A172 (cell line): Measurements from ENCODE around the gene LHX3. TPM values are rescaled to one million over a fixed set of nuclear protein-coding genes. Genes with fewer than 3 reads are reported as not detected.
A peak's percentile ranks its signal among the peaks of the same experiment; 100 is the strongest.
"Not testable (repeated sequence)": the region's sequence is repeated elsewhere in the genome, so short reads cannot be mapped to it uniquely, and the experiment has no call there.

ENCODE experiments used
- DNase-seq: peaks from one replicate; pipeline ENCODE4 v3.0.0-alpha.2; 2015; ENCODE audit warnings: low spot score
- total RNA-seq: library from RNA; depleted of rRNA; stranded (reverse); fragments of >200 nt; shearing (Covaris generic); gene quantifications from 2 replicates; pipeline ENCODE4 v1.2.3, GENCODE V29; 2014

The LHX3 gene
- total RNA-seq, 1 experiment from 2014 or later = not detected

- no peak for DNase-seq
Measured at GRCh38 chr9:136241542-136241941, 36.6 kb upstream of the LHX3 start.

GRCh38 chr9:136240941-136241340 is 36.0 kb upstream of the LHX3 start:
- no peak for DNase-seq

GRCh38 chr9:136239983-136240330 is 35.0 kb upstream of the LHX3 start:
- DNase-seq = no peak

- no peak for DNase-seq
Measured at GRCh38 chr9:136239135-136239982, 34.4 kb upstream of the LHX3 start.

GRCh38 chr9:136238342-136238732 is 33.4 kb upstream of the LHX3 start:
- no peak for DNase-seq

- DNase-seq = no peak
Measured at GRCh38 chr9:136237486-136238341, 32.8 kb upstream of the LHX3 start.

- not testable (repeated sequence) for DNase-seq
Measured at GRCh38 chr9:136236471-136237410, 31.8 kb upstream of the LHX3 start.

- DNase-seq = no peak
Measured at GRCh38 chr9:136235709-136236455, 31.0 kb upstream of the LHX3 start.

- no peak for DNase-seq
Measured at GRCh38 chr9:136235171-136235570, 30.2 kb upstream of the LHX3 start.

GRCh38 chr9:136234597-136234996 is 29.7 kb upstream of the LHX3 start:
- DNase-seq = no peak

GRCh38 chr9:136233868-136234267 is 28.9 kb upstream of the LHX3 start:
- no peak for DNase-seq

- no peak for DNase-seq
Measured at GRCh38 chr9:136233411-136233810, 28.5 kb upstream of the LHX3 start.

GRCh38 chr9:136232969-136233368 is 28.0 kb upstream of the LHX3 start:
- DNase-seq = no peak

GRCh38 chr9:136231478-136232297 is 26.8 kb upstream of the LHX3 start:
- no peak for DNase-seq

GRCh38 chr9:136230773-136231172 is 25.8 kb upstream of the LHX3 start:
- DNase-seq = no peak

GRCh38 chr9:136230365-136230764 is 25.4 kb upstream of the LHX3 start:
- DNase-seq = no peak

- no peak for DNase-seq
Measured at GRCh38 chr9:136229096-136230065, 24.5 kb upstream of the LHX3 start.

GRCh38 chr9:136228107-136228875 is 23.4 kb upstream of the LHX3 start:
- peak; percentile 93 for DNase-seq
